NCI-H146 (cell line): ENCODE results near the gene RBM20.
"Not testable (repeated sequence)": the region's sequence is repeated elsewhere in the genome, so short reads cannot be mapped to it uniquely, and the experiment has no call there.

Source experiments
- DNase-seq: peaks from one replicate; lab custom pipeline; 2025; lab: John Stamatoyannopoulos, UW

RBM20 gene

DNA sequence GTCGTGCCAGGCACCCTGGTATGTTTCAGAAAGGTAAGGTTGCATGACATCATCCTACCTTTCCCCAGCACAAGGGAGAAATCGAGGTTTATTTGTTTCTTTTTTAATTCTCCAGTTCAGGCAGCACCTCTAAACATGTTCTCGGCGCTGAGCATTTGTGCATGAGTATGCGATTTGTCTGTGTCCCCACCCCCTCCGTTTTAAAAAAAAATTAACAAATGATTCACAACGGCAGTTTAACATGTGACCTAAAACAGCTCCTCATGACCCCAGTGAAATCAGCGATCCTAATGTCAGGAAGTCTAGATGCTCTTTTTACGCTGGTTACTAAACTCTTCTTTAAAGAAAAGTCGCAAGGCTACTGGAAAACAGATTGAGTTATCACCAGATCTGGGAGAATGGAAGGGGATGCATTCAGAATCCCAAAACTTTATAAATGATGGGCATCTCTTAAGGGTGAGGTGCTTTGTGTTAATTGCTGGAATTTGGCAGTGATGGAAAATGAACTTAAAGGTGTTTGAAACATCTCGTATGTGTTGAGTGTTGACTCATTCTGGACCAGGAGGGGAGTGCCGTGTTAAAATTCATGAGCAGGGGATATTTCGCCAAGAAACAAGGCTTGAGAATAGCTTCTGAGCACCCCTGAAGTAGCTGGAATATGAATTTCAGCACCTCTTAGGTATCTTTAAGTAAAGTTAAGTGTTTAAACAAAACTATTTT lies 120.8 kb downstream of the RBM20 start:
- no peak for DNase-seq

DNA sequence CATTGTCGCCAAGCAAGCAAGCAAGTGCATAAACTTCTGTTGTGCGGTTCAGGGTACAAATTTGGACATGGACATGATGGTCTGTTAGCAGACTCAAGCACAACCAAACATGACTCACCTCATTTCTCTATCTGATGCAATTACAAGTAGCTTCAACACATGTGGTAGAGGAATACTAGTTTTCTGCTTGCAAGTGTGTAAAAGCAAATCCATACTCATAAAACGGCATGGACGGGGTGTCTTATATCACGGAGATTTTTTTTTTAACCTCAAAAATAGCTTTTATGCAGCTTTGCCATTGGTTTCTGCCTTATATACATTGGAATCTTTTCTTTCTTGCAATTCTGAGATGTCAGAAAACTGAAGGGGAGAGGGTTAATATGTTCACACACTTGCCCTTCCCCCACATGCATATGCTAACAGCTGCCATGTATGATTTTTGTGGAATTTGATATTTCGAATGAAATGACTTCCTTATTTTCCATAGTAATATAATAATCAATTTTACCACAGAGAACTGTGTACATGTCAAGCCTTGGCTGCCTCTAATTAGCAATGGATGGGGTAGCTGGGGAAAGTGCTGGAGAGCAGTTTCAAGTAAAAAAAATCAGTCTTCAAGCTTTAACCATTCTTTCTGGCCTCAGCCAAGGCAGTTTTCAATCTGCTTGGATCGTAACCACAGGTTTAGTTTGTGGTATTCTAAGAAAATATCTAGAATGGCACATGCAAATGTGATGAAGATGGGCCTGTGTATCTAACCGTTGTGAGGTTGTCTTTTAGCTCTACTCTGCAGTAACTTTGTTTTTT lies 121.6 kb downstream of the RBM20 start:
- no peak for DNase-seq

DNA sequence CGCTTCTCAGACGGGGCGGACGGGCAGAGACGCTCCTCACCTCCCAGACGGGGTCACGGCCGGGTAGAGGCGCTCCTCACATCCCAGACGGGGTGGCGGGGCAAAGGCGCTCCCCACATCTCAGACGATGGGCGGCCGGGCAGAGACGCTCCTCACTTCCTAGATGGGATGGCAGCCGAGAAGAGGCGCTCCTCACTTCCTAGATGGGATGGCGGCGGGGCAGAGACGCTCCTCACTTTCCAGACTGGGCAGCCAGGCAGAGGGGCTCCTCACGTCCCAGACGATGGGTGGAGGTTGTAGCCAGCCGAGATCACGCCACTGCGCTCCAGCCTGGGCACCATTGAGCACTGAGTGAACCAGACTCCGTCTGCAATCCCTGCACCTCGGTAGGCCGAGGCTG lies 123.5 kb downstream of the RBM20 start:
- not testable (repeated sequence) for DNase-seq

DNA sequence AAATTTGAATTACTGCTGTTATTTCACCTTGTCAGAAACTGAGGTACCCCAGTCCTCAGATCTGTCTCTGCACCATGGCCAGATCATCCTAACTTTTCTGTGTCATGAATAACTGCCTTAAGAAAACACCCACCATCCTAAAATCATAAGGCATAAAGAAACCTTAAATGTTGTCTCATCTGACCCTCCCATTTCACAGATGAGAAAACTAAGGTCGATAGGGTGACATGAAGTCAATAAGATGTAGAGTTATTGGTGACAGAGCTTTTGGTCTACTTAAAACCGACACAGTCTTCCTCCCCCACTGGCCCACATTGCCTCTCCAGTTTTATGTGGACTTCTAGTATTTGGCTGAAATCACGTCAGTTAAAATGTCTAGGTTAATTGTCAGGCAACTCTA lies 126.1 kb downstream of the RBM20 start:
- DNase-seq, result no peak

DNA sequence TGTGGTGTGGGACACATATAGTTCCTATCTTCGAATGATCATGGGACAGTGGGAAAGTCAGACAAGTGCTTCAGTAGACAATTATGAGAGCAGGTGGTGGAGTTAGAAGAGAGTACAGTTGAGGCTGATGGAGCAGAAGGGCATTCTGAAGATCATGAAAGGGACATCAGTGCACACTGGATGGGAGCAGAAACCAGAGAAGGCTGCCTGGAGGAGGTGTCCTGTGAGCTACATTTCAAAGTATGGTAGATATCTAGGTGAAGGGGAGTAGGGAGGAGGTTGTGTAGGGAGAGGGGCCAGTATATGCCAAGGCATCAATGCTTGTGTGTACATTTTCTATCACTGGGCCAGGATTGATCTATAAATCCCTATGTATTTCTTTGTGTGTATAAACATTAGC lies 127.3 kb downstream of the RBM20 start:
- DNase-seq, result no peak

DNA sequence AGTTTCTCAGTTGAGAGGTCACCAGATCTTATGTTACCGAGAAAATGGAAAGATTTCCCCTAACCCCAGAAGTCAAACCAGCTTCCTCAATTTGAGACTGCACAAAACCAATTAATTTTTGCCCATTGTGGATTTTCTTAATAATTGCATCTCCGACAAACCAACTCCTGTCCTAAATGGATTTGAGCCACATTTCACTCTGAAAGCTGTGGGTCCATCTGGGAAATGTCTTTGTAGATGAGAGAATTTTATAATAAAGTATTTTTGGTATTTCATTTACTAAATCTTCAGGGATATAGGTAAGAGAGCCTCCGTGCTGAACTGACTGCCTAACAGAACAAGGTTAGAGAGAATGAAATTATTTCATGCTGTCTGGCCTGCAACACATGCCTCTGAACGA lies 127.9 kb downstream of the RBM20 start:
- no peak for DNase-seq

DNA sequence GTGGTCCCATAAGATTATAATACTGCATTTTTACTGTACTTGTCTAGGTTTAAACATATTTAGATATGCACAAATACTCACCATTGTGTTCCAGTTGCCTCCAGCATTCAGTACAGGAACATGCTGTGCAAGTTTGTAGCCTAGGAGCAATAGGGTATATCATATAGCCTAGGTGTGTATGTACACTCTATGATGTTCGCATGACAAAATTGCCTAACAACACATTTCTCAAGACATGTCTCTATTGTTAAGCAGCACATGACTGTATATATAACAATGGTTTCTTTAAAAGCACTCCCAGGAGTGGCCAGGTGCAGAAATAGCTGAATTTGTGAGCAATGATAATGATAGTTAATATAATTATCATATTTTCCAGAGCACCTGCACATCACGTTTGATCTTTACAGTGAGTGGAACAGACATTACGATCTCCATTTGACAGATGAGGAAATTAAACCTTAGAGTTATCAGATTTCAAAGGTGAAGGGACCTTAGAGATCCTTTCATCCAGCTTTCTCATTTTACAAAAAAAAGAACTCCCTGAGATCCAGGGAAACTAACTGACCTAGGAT lies 128.4 kb downstream of the RBM20 start:
- DNase-seq, result peak; percentile 55

DNA sequence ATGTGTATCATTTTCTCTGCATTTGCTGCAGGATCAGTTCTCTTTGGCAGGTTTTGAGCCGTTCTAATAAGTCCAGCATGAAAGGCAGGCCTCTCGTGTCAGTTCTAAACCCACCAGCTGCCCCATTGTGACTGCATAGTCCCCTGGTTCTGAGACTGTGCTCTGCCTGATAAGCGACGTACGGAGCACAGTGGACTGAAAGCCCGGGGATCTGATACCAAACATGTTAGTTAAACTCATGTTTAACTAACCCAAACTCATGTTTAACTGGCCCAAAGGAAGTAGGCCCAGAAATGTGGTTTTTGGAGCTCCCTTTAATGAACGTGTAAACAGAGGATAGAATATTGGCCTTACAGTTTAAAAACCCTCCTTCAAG lies 129.5 kb downstream of the RBM20 start:
- DNase-seq, result no peak

DNA sequence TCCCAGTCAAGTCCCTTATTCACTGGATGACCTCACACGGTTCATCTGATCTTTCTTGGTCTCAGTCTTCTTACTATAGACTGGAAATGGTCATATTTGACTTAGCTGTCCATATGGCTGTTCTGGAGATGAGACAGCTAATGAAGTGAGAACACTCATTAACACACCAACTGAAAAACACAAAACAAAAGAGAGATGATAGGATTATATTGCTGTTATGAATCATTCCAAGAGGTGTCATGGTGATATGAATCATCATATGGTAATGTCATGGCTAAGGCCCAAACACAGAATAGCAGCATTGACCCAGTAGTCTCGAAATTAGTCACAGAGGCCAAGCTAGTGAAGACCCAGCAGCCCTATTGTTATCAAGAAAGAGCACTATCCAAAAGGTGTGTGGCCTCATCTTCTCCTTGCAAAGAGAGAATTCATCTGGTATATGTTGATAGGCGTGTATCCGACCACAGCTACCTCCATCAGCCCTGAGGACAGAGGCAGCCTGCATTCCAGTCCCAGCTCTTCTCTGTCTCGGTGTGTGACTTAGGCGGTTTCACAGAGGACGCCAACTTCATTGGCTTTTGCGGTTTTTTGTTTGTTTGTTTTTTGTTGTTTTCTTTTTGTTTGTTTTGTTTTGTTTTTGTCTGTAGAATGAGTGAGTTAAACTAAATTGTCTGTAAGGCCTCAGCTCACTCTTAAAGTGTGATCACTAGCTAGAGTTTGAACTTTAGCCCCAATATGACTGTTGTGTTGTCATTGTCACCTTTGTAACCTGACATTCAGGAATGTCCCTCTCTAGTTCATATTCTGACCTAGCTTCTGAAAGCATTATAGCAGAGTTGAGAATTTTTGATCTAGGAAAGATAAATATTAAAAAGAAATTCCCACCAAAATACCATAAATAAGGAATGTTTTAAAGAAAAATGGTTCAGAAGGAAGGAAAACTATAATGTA lies 130.2 kb downstream of the RBM20 start:
- no peak for DNase-seq

DNA sequence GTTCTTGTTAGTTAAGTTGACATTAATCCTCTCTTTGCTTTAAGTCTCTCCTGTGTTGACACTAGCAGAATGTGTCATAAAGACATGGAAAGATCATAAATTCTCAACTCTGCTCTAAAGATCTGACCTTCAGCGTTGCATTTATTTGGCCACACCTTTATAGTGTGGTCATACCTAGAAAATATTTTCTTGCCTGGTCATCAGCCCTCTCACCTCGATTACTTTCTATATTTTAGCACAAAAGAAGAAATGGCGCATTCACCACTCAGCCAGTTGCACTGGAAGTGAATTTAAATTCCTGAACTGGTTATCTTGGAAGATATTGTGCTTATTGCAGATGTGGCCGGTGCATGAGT lies 130.9 kb downstream of the RBM20 start:
- no peak for DNase-seq

DNA sequence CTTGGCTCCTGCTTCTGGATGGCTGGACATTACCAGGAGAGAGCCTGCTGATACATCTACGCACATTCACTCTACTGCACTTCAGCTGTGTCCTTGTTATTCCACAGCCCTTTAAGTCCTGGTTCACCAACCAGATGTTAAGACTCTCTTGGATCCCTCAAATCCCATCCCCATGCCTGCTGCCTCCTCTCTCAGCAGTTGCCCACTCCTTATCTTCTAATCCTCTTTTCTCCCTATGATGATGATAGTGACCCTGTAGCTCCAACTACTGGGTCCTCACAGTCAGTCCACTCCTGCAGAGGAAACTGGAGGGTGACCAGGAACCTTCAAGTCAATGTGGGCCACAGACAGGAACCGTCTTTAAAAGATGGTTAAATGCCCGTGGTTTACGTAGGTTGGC lies 131.3 kb downstream of the RBM20 start:
- DNase-seq, result no peak

DNA sequence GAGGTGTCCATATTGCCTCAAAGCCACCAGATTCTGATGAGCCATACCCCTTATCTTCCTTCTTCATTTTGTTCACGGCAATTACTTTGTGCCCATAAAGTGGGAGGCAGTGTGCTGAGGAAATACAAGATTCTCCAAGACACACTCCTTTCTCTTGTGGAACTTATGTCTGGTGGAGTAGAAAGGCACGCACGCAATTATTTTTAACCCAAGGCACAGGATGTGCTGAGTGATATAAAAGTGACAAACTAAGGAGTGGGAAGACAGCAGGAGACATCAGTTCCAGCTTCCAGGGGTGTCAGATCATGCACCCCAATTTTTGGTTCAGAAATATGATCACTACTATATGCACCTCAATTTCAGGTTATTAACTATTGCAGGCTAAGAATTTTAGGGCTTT lies 132.9 kb downstream of the RBM20 start:
- no peak for DNase-seq

DNA sequence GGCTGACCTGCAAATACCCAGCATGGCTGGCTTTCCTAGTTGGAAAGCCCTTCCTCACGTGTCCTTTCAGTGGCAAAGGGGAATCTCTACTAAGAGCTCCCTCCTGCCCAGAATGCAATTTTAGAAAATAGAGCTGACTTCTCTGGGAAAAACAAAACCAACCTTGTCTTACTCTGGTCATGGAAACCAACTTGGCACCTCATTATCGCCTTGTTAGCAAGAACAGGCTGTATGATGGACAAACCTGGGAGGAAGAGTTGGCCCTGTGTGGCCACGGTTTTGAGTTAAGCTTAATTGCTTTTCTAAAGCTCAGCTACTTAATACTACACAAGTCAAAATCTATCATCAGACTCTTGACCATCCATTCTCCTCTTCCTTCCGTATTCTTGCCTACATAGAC lies 133.5 kb downstream of the RBM20 start:
- DNase-seq, result no peak

DNA sequence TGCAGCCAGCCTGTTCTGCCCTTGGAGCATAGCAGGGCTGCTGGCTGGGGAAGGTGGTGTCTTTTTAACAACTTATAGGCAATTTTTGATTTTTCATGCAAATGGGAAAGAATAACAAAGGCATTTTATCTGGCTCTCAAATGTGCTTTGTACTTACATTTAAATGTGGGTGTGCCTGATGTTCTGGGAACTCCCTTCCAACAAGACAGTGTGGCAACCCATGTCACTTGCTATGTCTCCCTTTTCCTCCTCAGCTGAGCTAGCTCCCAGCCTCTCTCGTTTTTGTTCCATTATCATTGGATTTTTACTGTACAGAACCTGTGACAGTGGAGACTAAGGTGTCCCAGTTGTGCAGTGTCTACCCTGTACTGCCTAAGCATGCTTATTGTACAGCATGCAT lies 134.1 kb downstream of the RBM20 start:
- DNase-seq, result no peak

DNA sequence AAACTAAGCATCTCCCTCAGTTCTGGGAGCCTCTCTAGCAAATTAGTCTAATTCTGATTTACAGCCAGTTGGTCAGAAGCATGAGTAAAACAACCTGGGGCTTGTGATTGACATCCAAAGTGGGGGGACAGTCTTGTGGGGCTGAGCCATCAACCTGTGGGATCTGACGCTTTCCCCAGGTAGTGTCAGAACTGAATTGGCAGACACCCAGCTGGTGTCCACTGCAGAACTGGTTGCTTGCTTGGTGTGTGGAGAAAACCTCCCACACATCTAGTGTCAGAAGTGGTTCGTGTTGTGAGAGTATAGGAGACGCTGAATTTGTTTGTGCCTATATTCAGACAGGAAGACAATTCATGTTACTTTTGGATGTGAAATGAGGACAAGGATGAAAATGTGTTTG lies 135.4 kb downstream of the RBM20 start:
- DNase-seq, result no peak

DNA sequence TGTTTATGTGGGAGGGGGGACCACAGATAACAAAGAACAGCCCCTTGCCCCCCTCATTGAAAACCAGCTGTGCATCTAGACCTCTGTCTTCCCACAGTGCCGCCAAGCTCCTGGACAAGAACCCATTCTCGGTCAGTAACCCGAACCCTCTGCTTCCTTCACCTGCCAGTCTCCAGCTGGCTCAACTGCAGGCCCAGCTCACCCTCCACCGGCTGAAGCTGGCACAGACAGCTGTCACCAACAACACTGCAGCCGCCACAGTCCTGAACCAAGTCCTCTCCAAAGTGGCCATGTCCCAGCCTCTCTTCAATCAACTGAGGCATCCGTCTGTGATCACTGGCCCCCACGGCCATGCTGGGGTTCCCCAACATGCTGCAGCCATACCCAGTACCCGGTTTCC lies 136.6 kb downstream of the RBM20 start:
- DNase-seq, result peak; percentile 22

DNA sequence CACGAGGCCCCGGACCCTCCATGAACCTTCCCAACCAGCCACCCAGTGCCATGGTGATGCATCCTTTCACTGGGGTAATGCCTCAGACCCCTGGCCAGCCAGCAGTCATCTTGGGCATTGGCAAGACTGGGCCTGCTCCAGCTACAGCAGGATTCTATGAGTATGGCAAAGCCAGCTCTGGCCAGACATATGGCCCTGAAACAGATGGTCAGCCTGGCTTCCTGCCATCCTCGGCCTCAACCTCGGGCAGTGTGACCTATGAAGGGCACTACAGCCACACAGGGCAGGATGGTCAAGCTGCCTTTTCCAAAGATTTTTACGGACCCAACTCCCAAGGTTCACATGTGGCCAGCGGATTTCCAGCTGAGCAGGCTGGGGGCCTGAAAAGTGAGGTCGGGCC lies 137.0 kb downstream of the RBM20 start:
- no peak for DNase-seq

DNA sequence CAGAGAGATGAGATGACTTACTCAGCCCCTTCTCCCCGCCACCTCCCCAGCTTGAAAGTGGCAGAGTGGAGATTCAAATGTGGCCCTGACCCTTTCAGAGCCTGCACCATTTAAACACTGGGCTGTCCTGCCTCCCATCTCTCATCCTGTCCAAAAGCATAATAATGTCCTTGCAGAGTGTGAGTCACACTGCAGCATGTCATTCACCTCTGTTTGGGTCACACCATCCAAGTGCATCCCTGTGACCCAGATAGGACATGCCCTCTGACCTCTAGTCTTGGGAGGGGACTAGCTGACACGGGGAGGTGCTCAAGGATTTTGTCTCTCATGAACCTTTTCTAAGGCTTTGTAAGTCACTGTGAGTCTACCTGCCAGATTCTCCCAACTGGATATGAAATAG lies 138.5 kb downstream of the RBM20 start:
- no peak for DNase-seq

DNA sequence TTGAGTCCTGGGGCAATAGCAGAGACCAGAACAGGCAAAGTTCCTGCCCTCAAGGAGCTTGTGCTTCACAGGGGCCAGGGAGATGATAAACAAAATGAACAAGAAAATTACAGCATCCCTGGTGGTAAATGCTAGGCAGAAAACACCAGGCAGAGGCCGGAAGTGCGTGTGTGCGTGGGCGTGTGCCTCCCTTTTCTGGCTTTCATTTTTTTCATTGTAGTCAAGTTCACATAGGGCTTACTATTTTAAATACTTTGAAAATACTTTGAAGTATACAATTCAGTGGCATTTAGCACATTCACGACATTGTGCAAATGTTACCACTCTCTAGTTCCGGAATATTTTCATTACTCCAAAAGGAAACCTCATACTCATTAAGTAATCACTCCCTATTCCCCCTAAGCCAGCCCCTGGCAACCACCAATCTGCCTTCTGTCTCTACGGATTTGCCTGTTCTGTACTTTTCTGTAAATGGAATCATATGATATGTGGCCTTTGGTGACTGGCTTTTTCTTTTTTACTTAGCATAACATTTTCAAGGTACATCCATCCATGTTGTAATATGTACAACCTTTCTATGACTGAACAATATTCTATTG lies 139.5 kb downstream of the RBM20 start:
- DNase-seq, result no peak

DNA sequence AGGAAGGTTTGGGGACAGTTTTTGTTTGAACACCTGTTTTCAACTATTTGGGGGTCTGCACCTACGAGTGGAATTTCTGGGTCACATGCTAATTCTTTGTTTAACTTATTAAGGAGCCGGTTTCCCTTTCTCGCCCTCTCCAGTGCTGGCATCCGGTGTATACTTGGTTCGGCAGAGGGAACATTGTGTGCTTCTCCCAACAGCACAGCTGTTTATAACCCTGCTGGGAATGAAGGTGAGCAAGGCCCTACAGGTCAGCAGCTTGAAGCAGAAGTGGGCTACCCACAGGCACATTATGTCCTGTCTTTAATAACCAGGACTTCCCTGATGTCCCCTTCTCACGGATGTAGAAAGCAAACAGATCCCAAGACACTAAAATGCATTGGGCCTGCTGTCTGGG lies 140.1 kb downstream of the RBM20 start:
- no peak for DNase-seq

DNA sequence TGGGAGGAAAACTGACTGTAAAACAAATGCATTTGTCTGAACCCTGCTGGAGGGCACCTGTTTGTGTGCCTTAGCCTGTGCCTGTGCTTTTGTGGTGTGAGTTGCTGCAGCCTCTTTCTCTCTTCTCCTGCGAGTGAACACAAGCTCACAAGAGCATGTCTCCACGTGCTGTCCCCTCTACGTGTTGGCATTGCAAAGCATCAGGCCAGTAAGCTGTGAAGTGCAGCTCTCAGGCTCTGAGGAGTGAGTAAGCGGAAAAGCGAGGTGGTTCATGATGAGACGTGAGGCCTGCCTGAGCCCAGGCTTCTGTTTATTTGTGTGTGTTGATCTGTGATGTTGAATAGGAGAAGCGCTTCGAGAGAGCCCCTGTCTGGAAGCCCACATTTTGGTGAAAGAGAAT lies 142.0 kb downstream of the RBM20 start:
- no peak for DNase-seq
